Measurements from ENCODE around the gene PHIP.

PHIP gene

GRCh38 chr6:79076782-79077641, 1.0 kb downstream of the PHIP start:
- Histone ChIP-seq H3K27me3 (ENCODE audit: control insufficient read depth in 3 of 3, insufficient read depth in 3 of 3, low read depth in 1 of 3, low read length in 3 of 3) (no peaks in the 10 kb centered on the region), H3K36me3 (replicated peaks in 1 of 2; ENCODE audit: control insufficient read depth in 2 of 2, insufficient read depth in 2 of 2, low read length in 2 of 2) (peaks cover 0 to 40% of the 10 kb centered on the region in 2 donors), H3K4me3 (ENCODE audit: low read length in 2 of 2) (peak overlapping the region; percentile 63 to 85), H3K23ac (ENCODE audit: low read depth, low read length, poor library complexity) (peak overlapping the region; percentile 3), H3K9ac (ENCODE audit: low read depth, low read length, poor library complexity) (peak overlapping the region; percentile 77), H3K9me3 (replicated peaks in 1 of 2; ENCODE audit: control insufficient read depth in 2 of 2, insufficient read depth in 1 of 2, low read depth in 1 of 2, low read length in 2 of 2) (peaks cover 0 to 35% of the 10 kb centered on the region in 2 donors), H3K4ac (ENCODE audit: low read length) (no peak overlapping the region), H3K18ac (ENCODE audit: low read length) (peak overlapping the region; percentile 93), H3K79me1 (ENCODE audit: low read depth, low read length) (no peaks in the 10 kb centered on the region), H2BK15ac (ENCODE audit: low read length) (no peak overlapping the region), H2BK12ac (ENCODE audit: low read length) (no peak overlapping the region), H3K27ac (replicated peaks; ENCODE audit: low read length) (peak overlapping the region; percentile 88), H2AFZ (ENCODE audit: low read length) (peak overlapping the region; percentile 83), H4K91ac (ENCODE audit: low read depth, low read length, poor library complexity) (no peak overlapping the region), H3K4me1 (ENCODE audit: control insufficient read depth in 2 of 2, insufficient read depth in 1 of 2, low read depth in 1 of 2, low read length in 2 of 2) (peaks cover 0 to 11% of the 10 kb centered on the region in 2 donors), H3K4me2 (ENCODE audit: insufficient read depth, low read length, poor library complexity, severe bottlenecking) (peak overlapping the region; percentile 45), H4K8ac (ENCODE audit: low read depth, low read length) (no peak overlapping the region), H2BK120ac (ENCODE audit: low read depth, low read length) (no peak overlapping the region), H2BK5ac (ENCODE audit: low read length) (peak overlapping the region; percentile 98), H2AK5ac (ENCODE audit: low read depth, low read length) (peak overlapping the region; percentile 56), H3K14ac (ENCODE audit: low read length) (no peak overlapping the region)
- DNase-seq (ENCODE audit: low spot score): peak; percentile 89
- no CpG with 5 or more reads among the region's 79 CpGs for WGBS, 2 donors (ENCODE audit: extremely low coverage in 2 of 2, insufficient read length in 2 of 2, insufficient replicate concordance in 1 of 2)

- H3K27ac ChIP-seq (replicated peaks; ENCODE audit: low read length): no peak overlapping the region
Observed at GRCh38 chr6:79076160-79076559, 1.9 kb downstream of the PHIP start.

DNA sequence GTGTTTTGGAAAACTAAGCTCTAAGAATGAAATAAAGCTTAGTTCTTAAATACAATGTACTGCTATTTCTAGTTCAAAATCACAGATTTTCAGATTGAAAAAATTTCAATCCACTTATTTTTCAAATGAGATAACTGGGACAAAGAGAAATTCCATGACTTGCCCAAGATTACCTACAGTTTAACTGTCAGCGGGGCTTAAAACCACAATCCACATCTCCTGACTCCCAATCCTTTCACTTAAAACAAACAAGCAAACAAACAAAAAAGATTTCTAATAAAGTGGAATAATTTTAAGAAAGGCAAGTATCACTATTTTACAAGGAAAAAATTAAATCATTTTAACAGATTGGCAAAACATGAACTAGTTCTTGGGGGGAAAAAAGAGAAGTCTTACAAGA, 4.2 kb downstream of the PHIP start:
- Histone ChIP-seq H2BK12ac (ENCODE audit: low read length) (no peak overlapping the region), H3K36me3 (replicated peaks in 1 of 2; ENCODE audit: control insufficient read depth in 2 of 2, insufficient read depth in 2 of 2, low read length in 2 of 2) (peaks cover 0 to 71% of the 10 kb centered on the region in 2 donors), H3K27me3 (ENCODE audit: control insufficient read depth in 3 of 3, insufficient read depth in 3 of 3, low read depth in 1 of 3, low read length in 3 of 3) (no peaks in the 10 kb centered on the region), H3K23ac (ENCODE audit: low read depth, low read length, poor library complexity) (no peak overlapping the region), H3K14ac (ENCODE audit: low read length) (no peak overlapping the region), H3K79me1 (ENCODE audit: low read depth, low read length) (no peaks in the 10 kb centered on the region), H2BK120ac (ENCODE audit: low read depth, low read length) (no peak overlapping the region), H4K8ac (ENCODE audit: low read depth, low read length) (no peak overlapping the region), H3K4me2 (ENCODE audit: insufficient read depth, low read length, poor library complexity, severe bottlenecking) (no peak overlapping the region), H3K18ac (ENCODE audit: low read length) (no peak overlapping the region), H2AFZ (ENCODE audit: low read length) (no peak overlapping the region), H3K4me1 (ENCODE audit: control insufficient read depth in 2 of 2, insufficient read depth in 1 of 2, low read depth in 1 of 2, low read length in 2 of 2) (peaks cover 0 to 5% of the 10 kb centered on the region in 2 donors), H3K9me3 (replicated peaks in 1 of 2; ENCODE audit: control insufficient read depth in 2 of 2, insufficient read depth in 1 of 2, low read depth in 1 of 2, low read length in 2 of 2) (peaks cover 0 to 35% of the 10 kb centered on the region in 2 donors), H3K9ac (ENCODE audit: low read depth, low read length, poor library complexity) (no peak overlapping the region), H3K4ac (ENCODE audit: low read length) (no peak overlapping the region), H3K27ac (replicated peaks; ENCODE audit: low read length) (no peak overlapping the region), H4K91ac (ENCODE audit: low read depth, low read length, poor library complexity) (no peak overlapping the region), H2BK5ac (ENCODE audit: low read length) (no peak overlapping the region), H2AK5ac (ENCODE audit: low read depth, low read length) (no peak overlapping the region), H3K4me3 (ENCODE audit: low read length in 2 of 2) (no peak overlapping the region), H2BK15ac (ENCODE audit: low read length) (no peak overlapping the region)
- no peak for DNase-seq (ENCODE audit: low spot score)
- WGBS, 2 donors (ENCODE audit: extremely low coverage in 2 of 2, insufficient read length in 2 of 2, insufficient replicate concordance in 1 of 2): no CpG with 5 or more reads among the region's 1 CpG

More at GRCh38 chr6:79076160-79076559, 1.9 kb downstream of the PHIP start:
- DNase-seq (ENCODE audit: low spot score): no peak
- Histone ChIP-seq H4K8ac (ENCODE audit: low read depth, low read length) (no peak overlapping the region), H2BK15ac (ENCODE audit: low read length) (no peak overlapping the region), H3K9me3 (replicated peaks in 1 of 2; ENCODE audit: control insufficient read depth in 2 of 2, insufficient read depth in 1 of 2, low read depth in 1 of 2, low read length in 2 of 2) (peaks cover 0 to 35% of the 10 kb centered on the region in 2 donors), H3K4me1 (ENCODE audit: control insufficient read depth in 2 of 2, insufficient read depth in 1 of 2, low read depth in 1 of 2, low read length in 2 of 2) (peaks cover 0 to 6% of the 10 kb centered on the region in 2 donors), H2BK120ac (ENCODE audit: low read depth, low read length) (no peak overlapping the region), H3K23ac (ENCODE audit: low read depth, low read length, poor library complexity) (no peak overlapping the region), H2AK5ac (ENCODE audit: low read depth, low read length) (no peak overlapping the region), H3K36me3 (replicated peaks in 1 of 2; ENCODE audit: control insufficient read depth in 2 of 2, insufficient read depth in 2 of 2, low read length in 2 of 2) (peaks cover 0 to 49% of the 10 kb centered on the region in 2 donors), H3K4me2 (ENCODE audit: insufficient read depth, low read length, poor library complexity, severe bottlenecking) (peak overlapping the region; percentile 18), H3K14ac (ENCODE audit: low read length) (no peak overlapping the region), H3K27me3 (ENCODE audit: control insufficient read depth in 3 of 3, insufficient read depth in 3 of 3, low read depth in 1 of 3, low read length in 3 of 3) (no peaks in the 10 kb centered on the region), H3K9ac (ENCODE audit: low read depth, low read length, poor library complexity) (no peak overlapping the region), H3K79me1 (ENCODE audit: low read depth, low read length) (no peaks in the 10 kb centered on the region), H4K91ac (ENCODE audit: low read depth, low read length, poor library complexity) (no peak overlapping the region), H3K4me3 (ENCODE audit: low read length in 2 of 2) (peak overlapping the region; percentile 63 to 78), H3K18ac (ENCODE audit: low read length) (no peak overlapping the region), H3K4ac (ENCODE audit: low read length) (no peak overlapping the region), H2BK5ac (ENCODE audit: low read length) (no peak overlapping the region), H2BK12ac (ENCODE audit: low read length) (no peak overlapping the region), H2AFZ (ENCODE audit: low read length) (no peak overlapping the region)
- WGBS, 2 donors (ENCODE audit: extremely low coverage in 2 of 2, insufficient read length in 2 of 2, insufficient replicate concordance in 1 of 2): no CpG with 5 or more reads among the region's 5 CpGs

- no peak overlapping the region for H3K18ac ChIP-seq (ENCODE audit: low read length)
- H3K36me3 ChIP-seq (replicated peaks in 1 of 2; ENCODE audit: control insufficient read depth in 2 of 2, insufficient read depth in 2 of 2, low read length in 2 of 2): peaks cover 0 to 82% of the 10 kb centered on the region in 2 donors
- H3K4ac ChIP-seq (ENCODE audit: low read length): no peak overlapping the region
- no peak overlapping the region for H2BK15ac ChIP-seq (ENCODE audit: low read length)
- no peak overlapping the region for H2BK12ac ChIP-seq (ENCODE audit: low read length)
- H3K14ac ChIP-seq (ENCODE audit: low read length): no peak overlapping the region
- DNase-seq (ENCODE audit: low spot score): no peak
- H4K91ac ChIP-seq (ENCODE audit: low read depth, low read length, poor library complexity): no peak overlapping the region
- no peaks in the 10 kb centered on the region for H3K27me3 ChIP-seq (ENCODE audit: control insufficient read depth in 3 of 3, insufficient read depth in 3 of 3, low read depth in 1 of 3, low read length in 3 of 3)
- peaks cover 0 to 5% of the 10 kb centered on the region in 2 donors for H3K4me1 ChIP-seq (ENCODE audit: control insufficient read depth in 2 of 2, insufficient read depth in 1 of 2, low read depth in 1 of 2, low read length in 2 of 2)
- no peak overlapping the region for H3K9ac ChIP-seq (ENCODE audit: low read depth, low read length, poor library complexity)
- WGBS, 2 donors (ENCODE audit: extremely low coverage in 2 of 2, insufficient read length in 2 of 2, insufficient replicate concordance in 1 of 2): no CpG with 5 or more reads among the region's 3 CpGs
- H3K27ac ChIP-seq (replicated peaks; ENCODE audit: low read length): no peak overlapping the region
- H3K23ac ChIP-seq (ENCODE audit: low read depth, low read length, poor library complexity): no peak overlapping the region
- peaks cover 0 to 35% of the 10 kb centered on the region in 2 donors for H3K9me3 ChIP-seq (replicated peaks in 1 of 2; ENCODE audit: control insufficient read depth in 2 of 2, insufficient read depth in 1 of 2, low read depth in 1 of 2, low read length in 2 of 2)
- no peak overlapping the region for H3K4me2 ChIP-seq (ENCODE audit: insufficient read depth, low read length, poor library complexity, severe bottlenecking)
- no peak overlapping the region for H2BK5ac ChIP-seq (ENCODE audit: low read length)
- no peak overlapping the region for H2AK5ac ChIP-seq (ENCODE audit: low read depth, low read length)
- no peak overlapping the region for H2AFZ ChIP-seq (ENCODE audit: low read length)
- no peak overlapping the region for H3K4me3 ChIP-seq (ENCODE audit: low read length in 2 of 2)
- no peaks in the 10 kb centered on the region for H3K79me1 ChIP-seq (ENCODE audit: low read depth, low read length)
- no peak overlapping the region for H2BK120ac ChIP-seq (ENCODE audit: low read depth, low read length)
- H4K8ac ChIP-seq (ENCODE audit: low read depth, low read length): no peak overlapping the region
Observed at GRCh38 chr6:79072640-79073181, 5.3 kb downstream of the PHIP start.
